ENCODE data around the gene CTR9. TPM values are rescaled to one million over a fixed set of nuclear protein-coding genes. Genes with fewer than 3 reads are reported as not detected.

The CTR9 gene
- total and polyA plus RNA-seq, 12 donors = 13.8 to 58.4 (median 32.4) TPM

DNA sequence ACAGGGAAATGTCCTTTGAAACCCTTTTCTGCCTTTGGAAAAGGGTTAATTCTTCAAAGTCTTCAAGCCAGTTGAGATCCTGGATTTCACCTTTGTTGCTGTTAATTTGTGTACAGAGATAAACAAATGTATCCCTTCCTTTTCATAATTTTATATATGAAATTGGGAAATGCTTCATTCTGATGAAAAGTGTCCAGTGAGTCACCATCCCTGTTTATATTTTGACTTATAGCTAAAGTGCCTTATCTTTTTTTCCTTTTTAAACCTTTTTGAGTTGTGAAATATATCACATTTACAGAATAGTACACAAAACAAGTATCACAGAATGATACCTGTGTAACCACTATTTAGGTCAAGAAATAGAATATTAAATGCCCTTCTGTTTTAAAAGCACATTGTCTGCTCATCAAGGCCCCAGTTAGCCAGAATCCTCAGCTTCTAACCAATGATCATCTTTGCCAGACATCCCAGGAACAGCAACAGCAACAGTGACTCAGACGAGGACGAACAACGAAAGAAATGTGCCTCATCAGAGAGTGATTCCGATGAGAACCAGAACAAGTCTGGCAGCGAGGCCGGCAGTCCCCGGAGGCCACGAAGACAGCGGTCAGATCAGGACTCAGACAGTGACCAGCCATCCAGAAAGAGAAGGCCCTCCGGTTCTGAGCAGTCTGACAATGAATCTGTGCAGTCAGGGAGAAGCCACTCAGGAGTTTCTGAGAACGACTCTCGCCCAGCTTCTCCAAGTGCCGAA is 27.3 kb downstream of the CTR9 start:
- no peak overlapping the region for H3K4me3 ChIP-seq
- WGBS, 4 donors = 43 to 81% (median 65%) methylated on average over 12 to 13 of the region's 13 CpGs
- peaks cover 0 to 23% of the 10 kb centered on the region in 2 donors for H3K4me1 ChIP-seq (replicated peaks in 1 of 2)
- peak in 1 of 2 donors; percentile 30 for TF ChIP-seq POLR2A (IDR thresholded peaks at IDR 0.05)
- TF ChIP-seq, protein P1, sequence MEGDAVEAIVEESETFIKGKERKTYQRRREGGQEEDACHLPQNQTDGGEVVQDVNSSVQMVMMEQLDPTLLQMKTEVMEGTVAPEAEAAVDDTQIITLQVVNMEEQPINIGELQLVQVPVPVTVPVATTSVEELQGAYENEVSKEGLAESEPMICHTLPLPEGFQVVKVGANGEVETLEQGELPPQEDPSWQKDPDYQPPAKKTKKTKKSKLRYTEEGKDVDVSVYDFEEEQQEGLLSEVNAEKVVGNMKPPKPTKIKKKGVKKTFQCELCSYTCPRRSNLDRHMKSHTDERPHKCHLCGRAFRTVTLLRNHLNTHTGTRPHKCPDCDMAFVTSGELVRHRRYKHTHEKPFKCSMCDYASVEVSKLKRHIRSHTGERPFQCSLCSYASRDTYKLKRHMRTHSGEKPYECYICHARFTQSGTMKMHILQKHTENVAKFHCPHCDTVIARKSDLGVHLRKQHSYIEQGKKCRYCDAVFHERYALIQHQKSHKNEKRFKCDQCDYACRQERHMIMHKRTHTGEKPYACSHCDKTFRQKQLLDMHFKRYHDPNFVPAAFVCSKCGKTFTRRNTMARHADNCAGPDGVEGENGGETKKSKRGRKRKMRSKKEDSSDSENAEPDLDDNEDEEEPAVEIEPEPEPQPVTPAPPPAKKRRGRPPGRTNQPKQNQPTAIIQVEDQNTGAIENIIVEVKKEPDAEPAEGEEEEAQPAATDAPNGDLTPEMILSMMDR (IDR thresholded peaks at IDR 0.05) = no peak
- peaks cover 0 to 45% of the 10 kb centered on the region in 2 donors for H3K36me3 ChIP-seq (replicated peaks in 1 of 2)
- no peaks in the 10 kb centered on the region for H3K27me3 ChIP-seq
- peak in 6 of 7 donors; percentile 53 to 91 (median 60) for DNase-seq
- peak overlapping the region in 3 of 5 donors; percentile 40 to 66 (median 55) for H3K27ac ChIP-seq
- H3K9me3 ChIP-seq (replicated peaks in 1 of 3) = no peaks in the 10 kb centered on the region
- intact Hi-C loops (cut with DNase I) = no loop called here

DNA sequence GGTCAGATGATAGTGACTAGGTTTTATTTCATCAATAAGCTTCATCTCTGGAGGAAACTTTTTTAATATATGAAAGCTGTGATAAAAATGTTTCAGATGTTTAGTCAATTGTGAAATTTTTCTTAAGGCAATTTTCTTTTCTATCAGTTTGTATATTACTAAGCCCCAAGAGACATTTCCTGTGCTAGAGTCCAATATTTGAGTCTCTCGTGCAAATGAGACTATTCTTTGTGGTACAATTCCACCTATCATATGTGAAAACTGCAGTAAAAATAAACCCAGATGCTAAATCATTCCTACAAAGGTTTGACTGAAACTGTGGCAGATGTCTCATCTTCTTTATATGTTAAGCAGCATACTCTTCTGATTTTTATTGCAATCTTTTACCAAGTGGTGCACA is 28.0 kb downstream of the CTR9 start:
- Histone ChIP-seq H3K27me3 (no peaks in the 10 kb centered on the region), H3K4me1 (replicated peaks in 1 of 2) (peaks cover 0 to 23% of the 10 kb centered on the region in 2 donors), H3K27ac (peak overlapping the region in 3 of 5 donors; percentile 40 to 66 (median 55)), H3K9me3 (replicated peaks in 1 of 3) (no peaks in the 10 kb centered on the region), H3K4me3 (no peak overlapping the region), H3K36me3 (replicated peaks in 1 of 2) (peaks cover 0 to 38% of the 10 kb centered on the region in 2 donors)
- TF ChIP-seq POLR2A (IDR thresholded peaks at IDR 0.05) = no peak
- TF ChIP-seq, protein P1 (IDR thresholded peaks at IDR 0.05) = no peak
- WGBS, 4 donors = 68 to 87% (median 78%) methylated on average over 1 of the region's 1 CpG
- intact Hi-C loops (cut with DNase I) = no loop called here
- DNase-seq = no peak

DNA sequence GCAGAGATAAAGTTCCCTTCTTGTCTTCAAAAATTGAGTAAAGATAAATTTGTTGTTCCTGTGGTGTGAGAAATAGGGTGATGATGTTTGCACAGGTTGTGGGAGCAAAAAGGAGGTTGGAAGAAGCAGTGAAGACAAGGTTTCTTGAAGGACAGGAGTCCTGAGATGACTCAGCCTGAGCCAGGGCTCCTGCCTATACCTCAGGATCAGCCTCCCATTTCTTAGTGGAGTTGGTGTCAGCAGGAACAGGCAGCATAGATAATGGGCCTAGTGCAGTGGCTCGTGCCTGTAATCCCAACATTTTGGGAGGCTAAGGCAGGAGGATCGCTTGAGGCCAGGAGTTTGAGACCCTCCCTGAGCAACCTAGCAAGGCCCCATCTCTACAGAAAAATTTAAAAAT is 29.0 kb downstream of the CTR9 start:
- DNase-seq = no peak
- no peak for TF ChIP-seq POLR2A (IDR thresholded peaks at IDR 0.05)
- TF ChIP-seq, protein P1 (IDR thresholded peaks at IDR 0.05) = no peak
- Histone ChIP-seq H3K36me3 (replicated peaks in 1 of 2) (peaks cover 0 to 28% of the 10 kb centered on the region in 2 donors), H3K27me3 (no peaks in the 10 kb centered on the region), H3K4me3 (no peak overlapping the region), H3K4me1 (replicated peaks in 1 of 2) (peaks cover 0 to 23% of the 10 kb centered on the region in 2 donors), H3K27ac (no peak overlapping the region), H3K9me3 (replicated peaks in 1 of 3) (no peaks in the 10 kb centered on the region)
- WGBS, 4 donors = 98 to 100% (median 100%) methylated on average over 2 of the region's 2 CpGs
- intact Hi-C loops (cut with DNase I) = no loop called here

DNA sequence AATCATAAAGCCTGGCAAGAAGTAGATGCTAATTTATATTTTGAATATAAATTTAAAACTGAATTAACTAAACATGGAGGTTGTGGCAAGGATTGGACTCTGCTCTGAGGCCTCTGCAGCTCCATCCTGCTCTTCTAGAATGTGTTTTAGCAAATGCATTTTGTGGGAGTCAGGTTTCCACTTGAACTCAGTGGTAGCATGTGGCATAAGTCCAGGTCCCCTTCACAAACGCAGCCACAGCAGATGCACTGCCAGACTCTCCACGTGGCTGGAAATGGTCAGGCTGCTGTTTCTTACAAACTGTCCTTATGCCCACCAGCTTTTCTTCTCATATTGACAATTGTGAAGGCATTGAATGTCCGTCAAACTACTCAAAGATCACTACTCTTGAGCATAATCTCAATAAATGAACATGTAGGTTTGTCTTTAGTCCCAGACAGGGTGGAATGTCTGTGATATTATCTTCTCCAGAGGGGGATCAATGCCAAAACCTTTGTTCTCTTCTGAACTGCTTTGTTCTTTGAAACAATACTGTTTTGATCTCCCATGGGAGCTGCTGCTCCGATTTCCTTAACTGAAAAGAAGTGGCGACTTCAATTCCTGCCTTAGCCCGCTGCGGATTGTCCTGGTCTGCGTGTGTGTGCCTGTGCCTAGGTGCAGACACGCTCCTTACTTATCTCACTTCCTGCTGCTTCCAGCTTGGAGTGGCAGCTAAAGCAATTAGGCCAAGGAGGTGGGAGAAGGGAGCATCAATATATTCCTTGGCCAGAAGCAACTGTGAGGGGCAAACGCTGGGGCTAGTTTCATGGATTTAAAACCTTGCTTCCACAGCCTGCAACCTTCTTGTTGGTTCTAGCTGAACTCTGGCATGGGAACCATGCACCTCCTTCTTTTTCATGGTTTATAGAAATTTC is 33.4 kb downstream of the CTR9 start:
- Histone ChIP-seq H3K4me3 (no peak overlapping the region), H3K27ac (no peak overlapping the region), H3K4me1 (replicated peaks in 1 of 2) (peaks cover 0 to under 1% of the 10 kb centered on the region in 2 donors), H3K27me3 (no peaks in the 10 kb centered on the region), H3K36me3 (replicated peaks in 1 of 2) (no peaks in the 10 kb centered on the region), H3K9me3 (replicated peaks in 1 of 3) (no peaks in the 10 kb centered on the region)
- WGBS, 4 donors = 68 to 84% (median 73%) methylated on average over 10 of the region's 10 CpGs
- intact Hi-C loops (cut with DNase I) = no loop called here
- no peak for DNase-seq
- TF ChIP-seq, protein P1 (IDR thresholded peaks at IDR 0.05) = no peak
- no peak for TF ChIP-seq POLR2A (IDR thresholded peaks at IDR 0.05)

All from adrenal gland (tissue), 12 donors.